Cardiac atrium fibroblast (primary cell): ENCODE data around the gene DNAH5. TPM values are rescaled to one million over a fixed set of nuclear protein-coding genes. Genes with fewer than 3 reads are reported as not detected.

Experiments
- total RNA-seq: library from RNA; depleted of rRNA; stranded (reverse); fragments of >200 nt; gene quantifications from 2 replicates; pipeline ENCODE4 v1.2.3, GENCODE V29; 2015

The DNAH5 gene
- total RNA-seq, result 0.49 TPM in 1 of 2 replicates, not detected in the other

DNA sequence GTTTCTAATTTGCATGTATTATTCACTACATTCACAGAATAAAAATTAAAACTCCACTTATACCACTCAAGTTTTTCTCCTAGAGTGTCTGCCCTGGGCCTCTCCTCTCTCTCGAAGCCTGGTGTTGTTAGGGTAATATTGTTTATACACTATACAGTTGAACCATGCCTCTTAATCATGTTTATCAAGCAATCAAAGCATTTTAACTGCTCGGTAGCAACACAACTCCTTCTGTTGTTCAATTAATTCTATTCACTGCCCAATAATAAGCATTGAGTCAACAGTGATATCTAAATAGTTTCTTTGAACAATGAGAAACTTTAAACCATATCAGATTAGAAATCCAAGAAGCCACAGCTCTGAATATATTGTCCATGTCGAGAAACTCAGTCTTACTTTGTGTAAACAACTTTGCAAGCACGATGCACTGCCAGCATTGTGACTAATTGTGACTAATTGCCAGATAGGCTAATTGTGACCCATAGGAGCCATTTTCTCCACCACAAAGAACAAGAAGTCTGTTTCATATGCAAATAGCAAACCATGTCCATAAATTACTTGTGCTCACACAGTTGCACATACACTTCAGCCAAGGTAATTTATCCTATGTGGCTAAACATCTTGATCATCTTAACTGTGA, at the start of gene DNAH5:
TSS of gene DNAH5 (minus strand) at position 129 of the 640 bp plus-strand sequence. CDS start 250 bp downstream, outside the sequence.

Other genes starting within 250 kb of the DNAH5 start
- 31.2 and 59.8 TPM in 2 replicates for gene TRIO, start 198.7 kb upstream of the DNAH5 start, total RNA-seq